NCI-H446 (cell line): Measurements from ENCODE around the gene SLC25A42.
A peak's percentile ranks its signal among the peaks of the same experiment; 100 is the strongest.
"Not testable (repeated sequence)": the region's sequence is repeated elsewhere in the genome, so short reads cannot be mapped to it uniquely, and the experiment has no call there.

Source experiments
- DNase-seq, 2 experiments: peaks; one replicate each; lab custom pipeline; 2025; lab: John Stamatoyannopoulos, UW

The SLC25A42 gene, protein sequence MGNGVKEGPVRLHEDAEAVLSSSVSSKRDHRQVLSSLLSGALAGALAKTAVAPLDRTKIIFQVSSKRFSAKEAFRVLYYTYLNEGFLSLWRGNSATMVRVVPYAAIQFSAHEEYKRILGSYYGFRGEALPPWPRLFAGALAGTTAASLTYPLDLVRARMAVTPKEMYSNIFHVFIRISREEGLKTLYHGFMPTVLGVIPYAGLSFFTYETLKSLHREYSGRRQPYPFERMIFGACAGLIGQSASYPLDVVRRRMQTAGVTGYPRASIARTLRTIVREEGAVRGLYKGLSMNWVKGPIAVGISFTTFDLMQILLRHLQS

DNA sequence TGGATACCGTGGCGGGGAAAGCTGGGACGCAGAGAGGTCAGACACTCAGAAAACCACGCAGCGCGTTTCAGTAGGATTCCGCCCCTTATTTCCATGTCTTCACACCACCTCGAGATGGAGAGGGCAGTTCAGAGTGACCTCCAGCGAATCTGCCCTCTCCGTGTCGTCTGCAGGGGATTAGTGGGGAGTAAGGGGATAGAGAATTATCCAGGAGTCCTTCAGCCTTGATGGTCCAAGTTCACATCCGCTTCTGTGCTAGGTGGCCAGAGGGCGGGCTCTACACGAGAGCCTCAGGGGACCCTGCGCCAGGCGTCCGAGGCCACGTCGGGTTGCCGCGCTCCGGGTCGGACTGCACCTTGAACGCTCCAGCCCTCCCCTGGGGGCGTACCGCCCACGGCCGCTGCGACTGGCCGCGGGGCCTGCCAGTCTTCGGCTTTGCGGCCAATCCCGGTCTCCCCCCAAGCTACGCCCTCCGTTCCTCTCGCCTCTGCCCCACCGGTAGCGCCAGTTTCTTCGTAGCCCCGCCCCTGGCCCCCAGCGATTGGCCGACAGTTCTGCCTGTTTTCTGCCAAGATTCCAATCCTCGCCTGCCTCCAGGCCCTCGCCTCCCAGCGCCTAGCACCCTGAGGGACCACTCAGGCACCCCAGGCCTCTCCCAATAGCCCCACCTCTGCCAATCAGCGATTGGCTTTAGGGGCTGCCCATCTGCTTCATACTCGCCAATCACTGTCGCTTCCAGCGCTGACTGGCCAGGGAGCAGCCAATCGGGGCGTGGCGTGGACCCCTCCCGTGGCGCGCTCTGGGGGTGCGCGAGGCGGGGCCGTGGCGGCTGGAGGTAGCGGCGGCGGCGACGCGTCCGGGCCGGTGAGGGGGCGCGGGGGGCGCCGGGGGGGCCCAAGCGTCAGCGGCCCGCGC is at the start of gene SLC25A42:
Gene SLC25A42, plus strand, starts transcription at position 812 of the 915 bp plus-strand sequence. CDS start 32,131 bp downstream, outside the sequence.
- DNase-seq, result peak; percentile 99 to 100

DNA sequence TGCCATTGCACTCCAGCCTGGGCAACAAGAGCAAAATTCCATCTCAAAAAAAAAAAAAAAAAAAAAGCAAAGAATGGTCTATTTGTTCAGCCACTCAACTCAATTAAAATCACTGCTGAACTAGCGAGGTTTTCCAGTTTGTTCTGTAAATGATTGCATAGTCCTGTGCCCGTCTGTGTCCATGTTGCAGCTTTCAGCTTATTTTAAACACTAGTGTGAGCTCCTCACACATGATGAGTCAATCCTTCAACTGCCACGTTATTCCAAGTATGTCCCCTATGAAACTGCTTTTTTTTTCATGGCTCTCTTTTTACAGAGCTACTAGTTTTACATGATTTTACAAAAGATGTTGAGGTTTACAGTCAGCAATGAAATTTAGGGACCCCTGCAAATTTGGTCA is 42.7 kb upstream of the SLC25A42 start:
- no peak for DNase-seq

DNA sequence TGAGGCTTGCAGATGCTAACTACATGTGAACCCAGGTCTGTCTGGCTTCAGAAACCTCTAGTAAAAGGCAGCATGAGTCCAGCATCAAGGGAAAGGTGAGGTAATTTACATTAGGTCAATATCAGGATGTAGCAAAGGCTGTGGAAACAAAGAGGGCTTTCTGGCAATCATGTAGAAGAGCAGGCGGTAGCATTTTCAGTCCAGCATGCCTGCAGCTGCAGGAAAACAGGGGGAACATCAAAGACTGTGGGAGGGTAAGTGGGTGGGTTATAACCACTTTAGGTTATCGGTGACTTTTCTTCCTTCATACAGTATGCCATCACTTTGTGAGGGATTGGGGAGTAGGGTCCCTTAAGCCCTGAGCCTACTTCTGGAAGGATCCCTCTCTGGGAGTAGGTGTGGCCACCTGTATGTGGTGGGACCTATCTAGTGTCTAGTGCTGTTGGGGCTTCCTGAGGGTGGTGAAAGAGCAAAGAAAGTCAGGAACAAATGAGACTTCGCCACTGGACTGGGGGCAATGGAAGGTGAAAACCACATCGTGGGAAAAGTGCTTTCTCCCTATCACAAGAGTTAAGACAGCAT is 41.3 kb upstream of the SLC25A42 start:
- DNase-seq, result no peak

DNA sequence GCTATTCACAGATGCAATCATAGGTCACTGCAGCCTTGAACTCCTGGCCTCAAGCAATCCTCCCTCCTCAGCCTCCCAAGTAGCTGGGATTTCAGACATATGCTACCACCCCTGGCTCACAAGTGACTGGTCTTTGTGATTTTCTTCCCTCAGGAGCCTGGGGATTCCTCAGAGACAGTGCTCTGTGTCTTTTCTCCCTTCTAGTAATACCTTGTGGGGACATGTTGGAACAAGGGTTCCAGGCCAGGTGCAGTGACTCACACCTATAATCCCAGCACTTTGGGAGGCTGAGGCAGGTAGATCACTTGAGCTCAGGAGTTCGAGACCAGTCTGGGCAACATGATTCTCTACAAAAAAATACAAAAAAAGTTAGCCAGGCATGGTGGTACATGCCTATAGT is 40.4 kb upstream of the SLC25A42 start:
- DNase-seq, result not testable (repeated sequence)

DNA sequence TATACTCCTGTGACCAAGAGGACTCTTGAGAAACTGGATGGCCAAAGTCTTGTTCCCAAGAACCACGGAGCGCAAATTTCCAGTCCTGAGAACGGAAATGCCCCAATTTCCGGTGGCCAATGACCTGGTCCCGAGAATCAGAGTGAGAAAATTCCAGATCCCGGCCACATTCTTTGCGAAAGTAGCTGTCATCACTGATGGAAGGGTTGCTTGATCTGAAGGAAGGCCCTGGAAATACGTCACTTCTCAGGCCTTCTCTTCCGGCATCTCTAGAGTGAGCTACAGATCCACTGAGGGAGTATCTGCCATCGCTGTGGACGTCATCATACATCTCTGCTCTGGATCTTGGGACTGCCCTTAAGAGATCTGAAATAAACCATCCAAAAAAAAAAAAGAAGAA is 37.9 kb upstream of the SLC25A42 start:
- no peak for DNase-seq

DNA sequence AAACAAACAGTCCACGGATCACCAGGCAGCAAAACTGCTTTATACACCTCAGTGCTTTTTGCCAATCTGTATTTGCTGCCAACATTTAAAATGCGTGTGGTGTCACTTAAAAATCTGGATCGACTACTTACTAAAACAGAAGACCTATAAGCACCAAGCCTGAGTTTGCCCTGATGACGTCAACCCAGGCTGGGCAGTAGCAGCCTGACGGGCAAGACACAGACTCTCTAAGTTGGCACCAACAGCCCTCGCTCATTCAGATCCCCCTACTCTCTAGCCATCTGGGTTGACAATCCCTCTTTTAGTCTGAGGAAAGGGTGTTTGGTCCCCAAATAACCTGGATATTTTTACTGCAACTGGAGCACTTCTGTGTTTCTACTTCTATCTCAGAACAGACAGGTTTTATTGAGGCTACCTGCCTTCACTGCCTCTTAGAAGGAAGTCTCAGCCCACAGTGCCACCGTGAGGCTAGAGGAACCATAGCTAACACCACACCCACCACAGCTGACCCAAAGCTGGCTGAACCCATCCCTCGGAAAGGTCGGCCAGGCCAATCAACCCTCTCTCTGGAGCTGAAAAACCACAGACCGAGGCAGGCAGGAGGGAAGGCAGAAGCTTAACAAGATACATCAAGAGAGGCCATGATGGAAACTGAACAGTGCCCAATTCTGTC is 37.4 kb upstream of the SLC25A42 start:
- no peak for DNase-seq

DNA sequence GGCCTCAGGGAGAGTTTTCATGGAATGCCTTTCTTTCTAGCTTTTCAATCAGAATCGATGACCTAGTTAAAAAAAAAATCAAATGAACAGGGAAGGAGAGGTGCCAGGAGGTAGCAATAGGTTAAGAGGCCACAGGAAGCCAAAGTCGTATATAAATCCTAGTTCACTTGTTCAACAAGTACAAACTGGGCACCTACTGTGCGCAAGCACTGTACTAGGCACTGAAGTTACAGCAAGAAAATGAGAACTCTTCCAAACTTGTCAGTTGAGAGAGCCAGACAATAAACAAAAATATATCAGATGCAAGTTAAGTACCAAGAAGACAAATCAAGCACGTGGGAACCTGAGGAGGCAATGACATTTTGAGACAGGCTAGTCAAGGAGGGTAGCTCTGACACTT is 36.6 kb upstream of the SLC25A42 start:
- no peak for DNase-seq

DNA sequence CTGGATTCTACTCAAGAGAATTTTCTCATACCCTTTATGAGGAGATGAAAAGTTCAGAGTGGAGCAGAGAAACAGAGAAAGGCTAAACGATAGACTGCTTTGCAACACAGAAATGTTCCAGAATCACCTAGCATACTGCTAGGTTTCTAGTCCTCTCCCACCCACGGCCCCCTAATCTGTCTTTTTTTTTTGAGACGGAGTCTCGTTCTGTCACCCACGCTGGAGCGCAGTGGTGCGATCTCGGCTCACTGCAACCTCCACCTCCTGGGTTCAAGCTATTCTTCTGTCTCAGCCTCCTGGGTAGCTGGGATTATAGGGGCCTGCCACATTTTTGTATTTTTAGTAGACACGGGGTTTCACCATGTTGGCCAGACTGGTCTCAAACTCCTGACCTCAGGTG is 35.3 kb upstream of the SLC25A42 start:
- no peak for DNase-seq

DNA sequence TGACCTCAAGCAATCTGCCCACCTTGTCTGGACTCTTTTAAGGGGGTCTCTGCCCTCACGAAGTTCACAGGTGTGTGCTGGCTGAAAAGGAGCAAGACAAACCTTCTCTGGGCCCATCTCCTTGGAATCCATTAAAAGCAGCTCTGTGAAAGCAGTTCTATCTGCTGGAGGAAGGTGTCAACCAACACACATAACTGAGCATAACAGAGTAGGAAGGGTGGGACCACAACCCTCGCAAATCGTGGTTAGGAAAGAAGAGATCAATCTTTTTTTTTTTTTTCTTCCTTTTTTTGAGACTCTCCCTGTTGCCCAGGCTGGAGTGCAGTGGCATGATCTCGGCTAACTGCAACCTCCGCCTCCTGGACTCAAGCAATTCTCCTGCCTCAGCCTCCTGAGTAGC is 31.9 kb upstream of the SLC25A42 start:
- DNase-seq, result no peak

DNA sequence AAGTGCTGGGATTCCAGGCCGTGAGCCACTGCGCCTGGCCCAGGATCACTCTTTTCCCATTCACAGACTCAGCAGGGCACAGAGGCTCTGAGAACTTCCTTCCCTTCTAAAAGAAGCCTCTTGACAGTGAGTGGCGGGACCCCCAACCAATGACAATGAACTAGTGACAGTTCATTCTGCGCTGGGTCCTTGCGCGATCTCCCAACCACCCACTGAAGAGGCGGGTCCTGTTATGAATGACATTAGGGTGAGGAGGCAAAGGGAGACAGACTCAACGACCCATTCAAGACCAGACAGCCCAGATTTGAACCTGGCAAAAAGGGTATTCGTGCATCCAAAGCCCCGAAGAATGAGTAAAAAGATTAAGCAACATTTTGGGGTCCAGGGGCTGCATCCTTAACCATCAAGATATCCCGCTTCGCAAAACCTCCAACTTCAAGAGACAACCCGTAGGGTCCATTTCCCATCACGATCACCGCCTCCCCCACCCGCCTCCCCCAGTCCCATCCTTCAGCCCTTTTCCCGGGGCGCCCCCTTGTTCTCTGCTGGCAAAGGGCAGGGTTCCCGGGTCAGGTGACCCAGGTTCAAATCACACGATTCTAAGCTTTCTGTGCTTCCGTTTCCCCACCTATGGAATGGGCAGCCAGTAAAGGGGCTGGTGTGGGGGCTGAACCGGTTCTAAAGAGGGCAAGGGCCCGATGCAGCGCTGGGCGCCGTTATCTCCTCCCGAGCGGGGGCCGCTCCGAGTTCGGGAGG is 31.2 kb upstream of the SLC25A42 start:
- peak; percentile 93 to 94 for DNase-seq

DNA sequence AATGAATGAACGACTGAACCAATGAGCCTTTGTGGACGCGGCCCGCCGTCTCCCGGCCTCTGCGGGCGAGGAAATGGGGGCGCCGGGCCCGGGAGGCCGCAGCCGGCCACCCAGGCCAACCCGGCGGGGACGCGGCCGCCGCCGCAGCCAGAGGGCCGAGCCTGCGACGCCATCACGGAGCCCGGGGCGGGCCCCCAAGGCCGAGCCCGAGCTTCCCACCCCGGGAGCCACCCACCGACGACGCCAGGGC is 30.7 kb upstream of the SLC25A42 start:
- no peak for DNase-seq

DNA sequence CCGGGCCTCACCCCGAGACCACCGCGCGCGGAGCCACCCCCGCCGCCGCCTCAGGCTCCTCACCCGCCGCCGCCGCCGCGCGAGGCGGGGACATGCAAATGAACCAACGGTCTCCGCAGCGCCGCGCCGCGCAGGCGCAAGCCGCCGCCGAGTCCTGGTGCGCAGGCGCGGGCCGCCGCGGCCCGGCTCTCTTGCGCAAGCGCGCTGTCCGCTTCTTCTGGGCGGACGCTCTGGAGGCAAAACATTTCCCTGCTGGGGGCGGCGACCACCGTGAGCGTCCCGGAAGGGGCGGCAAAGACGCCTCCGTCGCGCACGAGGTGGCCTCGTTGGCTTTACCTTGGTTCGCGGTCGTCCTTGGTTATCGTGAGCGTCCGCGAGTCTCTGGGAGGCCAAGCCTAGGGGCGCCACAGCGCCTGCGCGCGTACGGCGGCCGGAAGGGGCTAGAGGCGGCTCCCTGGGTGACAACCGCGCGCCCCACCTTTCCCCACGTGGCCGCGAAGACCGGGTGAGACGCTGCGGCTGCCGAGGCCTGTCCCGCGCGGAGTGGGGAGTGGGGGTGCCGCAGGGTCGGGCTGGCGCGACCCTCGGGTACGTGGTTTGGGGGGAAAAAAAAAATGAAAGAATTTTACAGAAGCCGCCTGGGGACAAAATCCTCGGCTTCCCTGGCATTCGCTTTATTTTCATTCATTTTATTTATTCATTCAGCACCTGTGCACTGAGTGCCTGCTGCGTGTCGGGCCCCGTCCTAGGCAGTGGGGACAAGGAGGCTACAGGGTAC is 30.2 kb upstream of the SLC25A42 start, which contains the start of the genes ARMC6 and SUGP2:
Gene ARMC6, plus strand, starts transcription at position 178 of the 778 bp plus-strand sequence. CDS start 607 bp downstream, outside the sequence.
Gene SUGP2, minus strand, starts transcription at position 92 of the 778 bp plus-strand sequence. CDS start 2,446 bp downstream, outside the sequence.
- peak; percentile 65 to 95 for DNase-seq

DNA sequence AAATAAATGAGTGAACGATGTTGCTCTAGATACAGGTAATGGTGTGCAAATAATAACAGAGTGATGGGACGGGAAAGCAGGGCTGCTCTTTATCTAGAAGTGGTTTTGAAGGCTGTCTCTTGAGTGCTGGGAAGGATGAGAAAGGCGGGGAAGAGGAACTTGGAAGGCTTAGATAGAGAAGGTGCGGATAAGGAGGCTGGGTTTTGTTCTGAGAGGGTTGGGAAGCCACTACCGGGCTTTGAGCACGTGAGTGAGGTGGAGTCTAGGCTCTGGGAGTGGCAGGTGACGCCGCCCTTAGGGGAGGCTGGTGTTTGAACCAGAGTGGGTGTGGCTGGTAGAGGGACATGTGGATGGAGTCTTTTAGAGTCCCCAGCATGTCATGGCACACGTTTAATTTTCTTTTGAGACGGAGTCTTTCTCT is 29.6 kb upstream of the SLC25A42 start:
- DNase-seq, result peak; percentile 75 to 86

DNA sequence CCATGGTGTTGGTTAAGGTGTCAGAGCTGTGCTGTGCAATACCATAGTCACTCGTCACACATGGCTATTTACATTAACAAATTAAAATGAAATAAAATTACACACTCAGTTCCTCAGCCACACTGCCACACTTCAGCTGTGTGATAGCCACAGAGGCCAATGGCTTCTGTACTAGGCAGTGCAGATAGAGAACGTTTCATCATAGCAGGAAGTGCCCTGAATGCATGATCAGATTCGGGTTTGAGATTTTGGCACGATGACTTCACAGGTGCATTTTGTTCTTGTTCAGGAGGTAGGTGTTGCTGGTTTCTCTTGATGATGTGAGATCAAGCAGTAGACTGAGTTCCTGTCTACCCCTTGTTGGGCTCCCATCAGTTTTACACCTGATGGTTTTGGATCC is 23.9 kb upstream of the SLC25A42 start:
- DNase-seq, result no peak

DNA sequence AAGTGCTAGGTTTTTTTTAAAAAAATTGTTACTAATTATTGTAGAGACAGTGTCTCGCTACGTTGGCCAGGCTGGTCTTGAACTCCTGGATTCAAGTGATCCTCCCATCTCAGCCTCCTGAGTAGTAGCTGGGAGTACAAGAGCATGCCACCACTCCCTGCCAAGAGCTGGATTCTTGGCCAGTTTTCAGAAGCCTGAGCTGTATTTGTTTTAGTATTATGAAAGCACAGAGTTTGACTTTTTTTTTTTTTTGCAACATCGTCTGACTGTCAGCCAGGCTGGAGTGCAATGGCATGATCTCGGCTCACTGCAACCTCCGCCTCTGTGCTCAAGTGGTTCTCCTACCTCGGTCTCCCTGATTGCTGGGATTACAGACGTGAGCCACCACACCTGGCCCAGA is 23.4 kb upstream of the SLC25A42 start:
- DNase-seq, result peak; percentile 27 to 68

DNA sequence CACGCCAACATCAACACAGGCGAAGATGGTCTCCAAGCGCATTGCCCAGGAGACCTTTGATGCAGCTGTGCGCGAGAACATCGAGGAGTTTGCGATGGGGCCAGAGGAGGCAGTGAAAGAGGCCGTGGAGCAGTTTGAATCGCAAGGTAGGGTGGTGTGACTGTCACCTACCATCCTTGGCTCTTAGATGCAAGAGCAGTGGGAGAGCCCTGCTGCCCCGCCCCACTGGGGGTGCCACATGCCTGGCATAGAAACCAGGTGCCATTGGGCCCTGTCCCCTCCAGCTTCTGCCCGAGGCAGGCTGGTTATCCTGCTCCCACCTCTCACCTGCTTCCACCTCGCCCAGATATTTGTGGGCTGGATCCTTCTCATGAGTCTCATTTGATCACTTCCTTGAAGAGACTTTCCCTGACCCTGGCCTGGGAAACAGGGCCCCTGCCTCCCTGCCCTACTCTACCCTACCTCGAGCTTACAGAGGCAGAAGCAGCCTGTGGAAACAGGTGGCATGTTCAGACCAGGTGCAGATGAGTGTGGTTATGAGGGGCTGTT is 21.0 kb upstream of the SLC25A42 start:
- DNase-seq, result no peak

DNA sequence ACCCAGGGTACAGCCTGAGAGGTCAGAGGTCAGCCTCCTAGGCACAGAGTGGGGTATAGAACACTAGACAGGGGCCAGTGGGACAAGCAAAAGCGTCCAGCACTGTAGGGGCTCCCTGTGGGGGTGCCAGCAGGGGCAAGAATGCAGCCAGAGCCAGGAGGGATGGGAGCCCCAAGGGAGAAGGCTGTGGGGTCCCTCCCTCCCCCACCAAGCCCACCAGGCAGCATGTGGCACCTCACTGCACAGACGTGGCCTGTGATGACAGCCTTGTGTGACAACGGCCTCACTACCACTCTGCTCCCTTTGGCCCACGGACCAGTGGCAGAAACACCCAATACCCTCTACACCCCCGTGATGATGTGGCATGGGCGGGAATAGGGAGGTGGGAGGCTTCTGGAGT is 20.3 kb upstream of the SLC25A42 start:
- DNase-seq, result no peak

DNA sequence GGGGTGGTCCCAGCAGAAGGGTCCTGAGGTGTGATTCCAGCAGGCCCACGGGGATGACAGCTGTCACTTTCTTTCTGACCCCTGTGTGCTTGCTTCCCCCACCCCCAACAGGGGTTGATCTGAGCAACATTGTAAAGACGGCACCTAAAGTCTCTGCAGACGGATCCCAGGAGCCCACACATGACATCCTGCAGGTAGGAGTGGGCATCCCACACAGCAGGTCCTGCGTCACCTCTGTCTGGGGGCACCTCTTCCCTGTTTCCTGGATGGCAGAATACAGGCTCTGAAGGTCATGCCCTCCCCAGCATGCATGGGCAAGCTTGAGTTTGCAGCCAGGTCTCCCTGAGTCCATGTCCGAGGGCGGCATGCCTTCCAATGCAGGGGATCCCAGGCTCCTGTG is 19.9 kb upstream of the SLC25A42 start:
- no peak for DNase-seq

DNA sequence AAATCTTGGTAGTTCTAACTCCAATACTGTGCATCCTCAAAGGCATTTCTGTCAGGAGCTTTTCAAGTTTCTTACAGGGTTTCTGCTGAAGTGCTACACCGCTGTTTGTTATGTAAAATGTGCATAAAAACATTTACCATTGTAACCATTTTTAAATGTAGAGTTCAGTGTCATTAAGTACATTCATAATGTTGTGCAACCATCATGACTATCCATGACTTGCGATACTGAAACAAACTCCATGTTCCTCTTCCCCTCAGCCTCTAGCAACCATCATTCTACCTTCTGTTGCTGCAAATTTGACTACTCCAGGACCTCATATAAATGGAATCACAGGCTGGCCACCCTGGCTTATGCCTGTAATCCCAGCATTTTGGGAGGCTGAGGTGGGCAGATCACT is 14.4 kb upstream of the SLC25A42 start:
- DNase-seq, result no peak

DNA sequence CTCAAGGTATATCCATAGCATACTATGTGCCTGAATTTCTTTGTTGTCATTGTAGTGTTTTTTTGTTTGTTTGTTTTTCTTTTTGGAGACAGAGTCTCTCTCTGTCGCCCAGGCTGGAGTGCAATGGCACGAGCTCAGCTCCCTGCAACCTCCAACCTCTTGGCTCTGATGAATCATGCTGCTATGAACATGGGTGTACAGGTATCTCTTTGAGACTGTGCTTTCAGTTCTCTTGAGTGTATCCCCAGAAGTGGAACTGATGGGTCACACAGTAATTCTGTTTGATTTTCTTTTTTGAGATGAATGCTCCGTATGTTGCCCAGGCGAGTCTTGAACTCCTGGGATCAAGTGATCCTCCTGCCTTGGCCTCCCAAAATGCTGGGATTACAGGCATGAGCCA is 13.7 kb upstream of the SLC25A42 start:
- no peak for DNase-seq
